Ishikawa (cell line): ENCODE measurements around the gene NOL9.

ENCODE experiments used
- CEBPB ChIP-seq: IDR thresholded peaks from 2 replicates; pipeline ENCODE4 v1.6.1; 2012
- CREB1 ChIP-seq: IDR thresholded peaks from 2 replicates; pipeline ENCODE4 v1.6.1; 2012; ENCODE audit warnings: low read depth
- EP300 ChIP-seq: IDR thresholded peaks from 2 replicates; pipeline ENCODE4 v1.6.1; 2012; ENCODE audit warnings: borderline replicate concordance
- FOXM1 ChIP-seq: IDR thresholded peaks from 2 replicates; pipeline ENCODE4 v1.6.1; 2012; ENCODE audit warnings: low read depth, borderline replicate concordance
- MAX ChIP-seq: IDR thresholded peaks from 2 replicates; pipeline ENCODE4 v1.6.1; 2012
- RAD21 ChIP-seq: IDR thresholded peaks from 2 replicates; pipeline ENCODE4 v1.6.1; 2012; ENCODE audit warnings: low read depth
- TCF12 ChIP-seq: IDR thresholded peaks from 2 replicates; pipeline ENCODE4 v1.6.1; 2012; ENCODE audit warnings: low read depth
- TEAD4 ChIP-seq: IDR thresholded peaks from 2 replicates; pipeline ENCODE4 v1.6.1; 2012
- YY1 ChIP-seq: IDR thresholded peaks from 2 replicates; pipeline ENCODE4 v1.6.1; 2012; ENCODE audit warnings: low read depth
- TF ChIP-seq, protein P1 (sequence below): IDR thresholded peaks from 2 replicates; pipeline ENCODE4 v1.6.1; 2012; ENCODE audit warnings: low read depth, mild to moderate bottlenecking
- TF ChIP-seq, protein P2 (sequence below): IDR thresholded peaks from 2 replicates; pipeline ENCODE4 v1.6.1; 2012

DNA sequence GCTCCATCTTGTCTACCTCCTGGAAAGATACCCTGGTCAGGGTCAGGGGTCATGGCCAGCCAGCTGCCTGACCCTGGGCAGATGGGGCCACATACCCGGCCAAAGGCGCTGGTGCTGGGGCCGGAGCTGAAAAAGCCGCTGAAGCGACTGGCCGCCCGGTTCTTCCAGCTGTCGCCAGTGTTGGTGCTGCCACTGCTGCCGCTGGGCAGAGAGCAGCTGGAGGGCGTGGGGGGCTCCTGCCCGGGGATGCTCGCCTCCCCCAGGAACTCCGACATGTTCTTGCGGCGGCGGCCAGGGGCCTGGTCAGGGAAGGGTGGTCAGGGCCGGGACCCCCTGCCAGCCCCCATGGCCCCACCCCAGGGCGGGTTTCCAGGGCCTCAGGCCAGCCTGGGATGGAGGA, 81.2 kb downstream of the NOL9 start:
- TF ChIP-seq RAD21, result no peak
- TF ChIP-seq CEBPB, result no peak
- no peak for TF ChIP-seq EP300
- no peak for TF ChIP-seq CREB1
- TF ChIP-seq TEAD4, result no peak
- TF ChIP-seq MAX, result no peak
- no peak for TF ChIP-seq FOXM1
- TF ChIP-seq, protein P1, sequence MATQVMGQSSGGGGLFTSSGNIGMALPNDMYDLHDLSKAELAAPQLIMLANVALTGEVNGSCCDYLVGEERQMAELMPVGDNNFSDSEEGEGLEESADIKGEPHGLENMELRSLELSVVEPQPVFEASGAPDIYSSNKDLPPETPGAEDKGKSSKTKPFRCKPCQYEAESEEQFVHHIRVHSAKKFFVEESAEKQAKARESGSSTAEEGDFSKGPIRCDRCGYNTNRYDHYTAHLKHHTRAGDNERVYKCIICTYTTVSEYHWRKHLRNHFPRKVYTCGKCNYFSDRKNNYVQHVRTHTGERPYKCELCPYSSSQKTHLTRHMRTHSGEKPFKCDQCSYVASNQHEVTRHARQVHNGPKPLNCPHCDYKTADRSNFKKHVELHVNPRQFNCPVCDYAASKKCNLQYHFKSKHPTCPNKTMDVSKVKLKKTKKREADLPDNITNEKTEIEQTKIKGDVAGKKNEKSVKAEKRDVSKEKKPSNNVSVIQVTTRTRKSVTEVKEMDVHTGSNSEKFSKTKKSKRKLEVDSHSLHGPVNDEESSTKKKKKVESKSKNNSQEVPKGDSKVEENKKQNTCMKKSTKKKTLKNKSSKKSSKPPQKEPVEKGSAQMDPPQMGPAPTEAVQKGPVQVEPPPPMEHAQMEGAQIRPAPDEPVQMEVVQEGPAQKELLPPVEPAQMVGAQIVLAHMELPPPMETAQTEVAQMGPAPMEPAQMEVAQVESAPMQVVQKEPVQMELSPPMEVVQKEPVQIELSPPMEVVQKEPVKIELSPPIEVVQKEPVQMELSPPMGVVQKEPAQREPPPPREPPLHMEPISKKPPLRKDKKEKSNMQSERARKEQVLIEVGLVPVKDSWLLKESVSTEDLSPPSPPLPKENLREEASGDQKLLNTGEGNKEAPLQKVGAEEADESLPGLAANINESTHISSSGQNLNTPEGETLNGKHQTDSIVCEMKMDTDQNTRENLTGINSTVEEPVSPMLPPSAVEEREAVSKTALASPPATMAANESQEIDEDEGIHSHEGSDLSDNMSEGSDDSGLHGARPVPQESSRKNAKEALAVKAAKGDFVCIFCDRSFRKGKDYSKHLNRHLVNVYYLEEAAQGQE, result no peak
- no peak for TF ChIP-seq TCF12
- TF ChIP-seq, protein P2, sequence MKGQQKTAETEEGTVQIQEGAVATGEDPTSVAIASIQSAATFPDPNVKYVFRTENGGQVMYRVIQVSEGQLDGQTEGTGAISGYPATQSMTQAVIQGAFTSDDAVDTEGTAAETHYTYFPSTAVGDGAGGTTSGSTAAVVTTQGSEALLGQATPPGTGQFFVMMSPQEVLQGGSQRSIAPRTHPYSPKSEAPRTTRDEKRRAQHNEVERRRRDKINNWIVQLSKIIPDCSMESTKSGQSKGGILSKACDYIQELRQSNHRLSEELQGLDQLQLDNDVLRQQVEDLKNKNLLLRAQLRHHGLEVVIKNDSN, result no peak
- TF ChIP-seq YY1, result no peak
